HG02973 (cell line): Measurements from ENCODE around the gene LRRIQ1.
"Not testable (repeated sequence)": the region's sequence is repeated elsewhere in the genome, so short reads cannot be mapped to it uniquely, and the experiment has no call there.

Experiments used
- ATAC-seq: cut with Tn5 transposase; IDR thresholded peaks from one replicate; pipeline ENCODE4 v1.9.1; 2021; ENCODE audit warnings: moderate library complexity; ENCODE audit not compliant: unreplicated experiment

Gene LRRIQ1

GRCh38 chr12:85183855-85184254 lies 147.7 kb downstream of the LRRIQ1 start:
- no peak for ATAC-seq

GRCh38 chr12:85186236-85186635 lies 150.1 kb downstream of the LRRIQ1 start:
- no peak for ATAC-seq

- no peak for ATAC-seq
Measured at GRCh38 chr12:85188619-85189018, 152.5 kb downstream of the LRRIQ1 start.

GRCh38 chr12:85190728-85191127 lies 154.6 kb downstream of the LRRIQ1 start:
- no peak for ATAC-seq

GRCh38 chr12:85203809-85204208 lies 167.7 kb downstream of the LRRIQ1 start:
- ATAC-seq, result not testable (repeated sequence)

- ATAC-seq, result no peak
Measured at GRCh38 chr12:85206543-85206942, 170.4 kb downstream of the LRRIQ1 start.

- ATAC-seq, result not testable (repeated sequence)
Measured at GRCh38 chr12:85224339-85224738, 188.2 kb downstream of the LRRIQ1 start.

GRCh38 chr12:85225501-85225900 lies 189.3 kb downstream of the LRRIQ1 start:
- ATAC-seq, result no peak

- ATAC-seq, result no peak
Measured at GRCh38 chr12:85237327-85237726, 201.2 kb downstream of the LRRIQ1 start.

- ATAC-seq, result no peak
Measured at GRCh38 chr12:85244561-85244960, 208.4 kb downstream of the LRRIQ1 start.

GRCh38 chr12:85253853-85254252 lies 217.7 kb downstream of the LRRIQ1 start:
- ATAC-seq, result no peak

- no peak for ATAC-seq
Measured at GRCh38 chr12:85257671-85258070, 221.5 kb downstream of the LRRIQ1 start.

GRCh38 chr12:85260447-85260846 lies 224.3 kb downstream of the LRRIQ1 start:
- no peak for ATAC-seq

- no peak for ATAC-seq
Measured at GRCh38 chr12:85260896-85261295, 224.7 kb downstream of the LRRIQ1 start.

GRCh38 chr12:85266356-85266755 lies 230.2 kb downstream of the LRRIQ1 start:
- ATAC-seq, result no peak

- ATAC-seq, result no peak
Measured at GRCh38 chr12:85273381-85274314, 237.5 kb downstream of the LRRIQ1 start.

GRCh38 chr12:85274315-85274651 lies 238.1 kb downstream of the LRRIQ1 start:
- ATAC-seq, result no peak

- no peak for ATAC-seq
Measured at GRCh38 chr12:85275374-85275773, 239.2 kb downstream of the LRRIQ1 start.

- ATAC-seq, result no peak
Measured at GRCh38 chr12:85277191-85277590, 241.0 kb downstream of the LRRIQ1 start.

GRCh38 chr12:85277900-85278597 lies 241.9 kb downstream of the LRRIQ1 start:
- ATAC-seq, result no peak

GRCh38 chr12:85278598-85279448 lies 242.7 kb downstream of the LRRIQ1 start:
- no peak for ATAC-seq
